NCI-H1092 (cell line): ENCODE results near the gene KASH5.

Experiments
- DNase-seq: peaks from one replicate; lab custom pipeline; 2025; lab: John Stamatoyannopoulos, UW

The KASH5 gene

GRCh38 chr19:49387936-49388372 is at the start of gene KASH5:
Gene KASH5, plus strand, starts transcription at chr19:49388249. Its CDS starts 2,635 bp downstream, at chr19:49390884.
- no peak for DNase-seq

- DNase-seq, result no peak
Observed at GRCh38 chr19:49338691-49339300, 49.3 kb upstream of the KASH5 start.

GRCh38 chr19:49339301-49340068 is 48.6 kb upstream of the KASH5 start:
- no peak for DNase-seq

DNA sequence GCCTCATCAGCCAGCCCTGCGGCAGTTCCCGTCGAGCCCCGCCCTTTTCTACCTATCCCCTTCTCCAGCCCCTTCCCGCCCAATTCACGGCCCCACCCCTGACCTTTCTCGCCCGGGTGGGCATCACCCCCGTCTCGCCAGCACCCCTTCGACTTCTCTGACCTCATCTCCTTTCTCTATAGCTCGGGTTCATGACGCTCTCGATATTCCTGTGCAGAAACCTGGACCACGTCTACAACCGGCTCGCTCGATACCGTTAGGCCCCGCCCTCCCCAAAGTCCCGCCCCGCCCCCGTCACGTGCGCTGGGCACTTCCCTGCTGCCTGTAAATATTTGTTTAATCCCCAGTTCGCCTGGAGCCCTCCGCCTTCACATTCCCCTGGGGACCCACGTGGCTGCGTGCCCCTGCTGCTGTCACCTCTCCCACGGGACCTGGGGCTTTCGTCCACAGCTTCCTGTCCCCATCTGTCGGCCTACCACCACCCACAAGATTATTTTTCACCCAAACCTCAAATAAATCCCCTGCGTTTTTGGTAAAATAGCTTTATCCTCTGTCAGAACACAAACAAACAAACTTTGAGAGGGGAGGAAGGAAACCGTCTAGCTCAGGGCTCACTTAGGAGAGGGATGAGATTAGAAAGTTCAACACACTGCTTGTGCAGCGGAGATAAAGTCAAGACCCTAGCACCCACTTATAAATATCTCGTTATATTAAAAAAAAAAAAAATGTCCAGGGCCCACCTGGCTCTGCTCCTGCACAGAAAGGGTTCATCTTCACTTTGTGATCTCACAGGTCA is 47.8 kb upstream of the KASH5 start:
- no peak for DNase-seq

GRCh38 chr19:49340865-49341718 is 47.0 kb upstream of the KASH5 start:
- no peak for DNase-seq

GRCh38 chr19:49342291-49342721 is 45.7 kb upstream of the KASH5 start:
- DNase-seq, result no peak

DNA sequence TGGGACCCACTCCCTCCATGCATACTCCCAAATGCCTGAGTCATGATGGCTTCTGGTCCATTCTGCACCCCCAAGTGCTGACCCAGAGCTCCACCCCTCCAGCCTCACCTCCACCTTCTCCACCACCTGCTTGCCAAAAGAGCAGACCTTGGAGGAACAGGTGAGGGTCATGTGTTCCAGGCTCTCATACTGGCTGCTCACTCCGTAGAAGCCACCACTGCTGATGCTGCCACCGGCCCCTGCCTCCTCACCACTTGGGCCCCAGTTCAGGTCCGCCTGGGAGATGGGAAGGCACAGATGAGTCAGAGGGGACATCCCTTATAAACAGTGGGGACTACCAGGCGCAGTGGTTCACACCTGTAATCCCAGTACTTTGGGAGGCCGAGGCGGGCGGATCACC is 44.9 kb upstream of the KASH5 start:
- no peak for DNase-seq

DNA sequence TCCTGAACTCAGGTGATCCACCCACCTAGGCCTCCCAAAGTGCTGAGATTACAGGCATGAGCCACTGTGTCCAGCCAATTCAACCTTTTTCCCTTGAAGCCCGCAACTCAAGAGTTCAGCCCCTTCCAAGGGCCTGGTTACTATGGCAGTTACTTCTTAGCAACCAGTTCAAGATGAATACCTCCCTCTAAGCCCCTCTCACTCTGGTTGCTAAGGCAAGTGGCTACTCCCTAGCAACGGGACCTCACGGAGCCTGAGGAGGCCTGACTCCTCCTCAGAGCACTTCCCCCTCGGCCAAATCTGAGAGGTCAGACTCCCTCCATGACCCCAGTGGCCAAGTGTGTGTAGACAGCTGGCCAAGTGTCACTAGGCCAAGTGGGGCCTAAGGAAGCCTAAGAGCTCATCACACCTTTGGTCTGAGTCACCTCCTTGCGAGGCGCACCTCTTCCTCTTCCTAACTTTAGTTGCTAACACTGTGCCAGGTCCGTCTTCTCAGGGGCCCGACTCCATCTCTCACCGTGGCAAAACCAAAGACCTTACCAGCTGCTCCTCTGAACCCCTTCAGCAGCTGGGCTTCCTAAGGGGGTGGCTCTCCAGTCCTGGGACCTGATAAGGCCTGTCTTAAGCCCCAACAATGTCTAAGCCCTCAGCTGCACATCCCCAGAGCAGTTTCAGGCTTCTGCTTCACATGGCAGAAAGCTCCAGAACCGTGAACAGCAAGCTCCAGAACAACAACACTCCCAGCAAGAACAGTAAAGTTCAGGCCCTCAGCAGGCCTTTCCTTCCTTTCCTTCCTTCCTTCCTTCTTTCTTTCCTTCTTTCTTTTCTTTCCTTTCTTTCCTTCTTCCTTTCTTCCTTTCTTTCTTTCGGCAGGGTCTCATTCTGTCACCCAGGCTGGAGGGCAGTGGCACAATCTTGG is 43.3 kb upstream of the KASH5 start:
- DNase-seq, result no peak

GRCh38 chr19:49347191-49347590 is 40.9 kb upstream of the KASH5 start:
- no peak for DNase-seq

DNA sequence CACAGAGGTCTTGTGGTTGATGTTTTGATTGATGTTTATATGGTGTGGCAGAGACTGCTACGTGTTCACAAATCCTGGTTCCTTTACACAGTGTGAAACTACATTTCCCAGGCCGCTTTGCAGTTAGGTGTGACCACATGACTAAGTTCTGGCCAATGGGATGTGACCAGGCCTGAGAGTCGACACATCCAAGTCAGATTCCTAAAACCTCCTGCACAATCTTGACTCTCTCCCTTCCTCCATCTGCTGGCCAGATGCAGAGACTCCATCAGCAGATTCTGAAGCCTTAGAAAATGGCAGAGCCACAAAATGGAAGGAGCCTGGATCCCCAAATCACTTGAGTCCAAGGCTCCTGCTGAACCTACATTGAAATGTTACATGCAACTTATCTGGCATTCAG is 40.2 kb upstream of the KASH5 start:
- no peak for DNase-seq

DNA sequence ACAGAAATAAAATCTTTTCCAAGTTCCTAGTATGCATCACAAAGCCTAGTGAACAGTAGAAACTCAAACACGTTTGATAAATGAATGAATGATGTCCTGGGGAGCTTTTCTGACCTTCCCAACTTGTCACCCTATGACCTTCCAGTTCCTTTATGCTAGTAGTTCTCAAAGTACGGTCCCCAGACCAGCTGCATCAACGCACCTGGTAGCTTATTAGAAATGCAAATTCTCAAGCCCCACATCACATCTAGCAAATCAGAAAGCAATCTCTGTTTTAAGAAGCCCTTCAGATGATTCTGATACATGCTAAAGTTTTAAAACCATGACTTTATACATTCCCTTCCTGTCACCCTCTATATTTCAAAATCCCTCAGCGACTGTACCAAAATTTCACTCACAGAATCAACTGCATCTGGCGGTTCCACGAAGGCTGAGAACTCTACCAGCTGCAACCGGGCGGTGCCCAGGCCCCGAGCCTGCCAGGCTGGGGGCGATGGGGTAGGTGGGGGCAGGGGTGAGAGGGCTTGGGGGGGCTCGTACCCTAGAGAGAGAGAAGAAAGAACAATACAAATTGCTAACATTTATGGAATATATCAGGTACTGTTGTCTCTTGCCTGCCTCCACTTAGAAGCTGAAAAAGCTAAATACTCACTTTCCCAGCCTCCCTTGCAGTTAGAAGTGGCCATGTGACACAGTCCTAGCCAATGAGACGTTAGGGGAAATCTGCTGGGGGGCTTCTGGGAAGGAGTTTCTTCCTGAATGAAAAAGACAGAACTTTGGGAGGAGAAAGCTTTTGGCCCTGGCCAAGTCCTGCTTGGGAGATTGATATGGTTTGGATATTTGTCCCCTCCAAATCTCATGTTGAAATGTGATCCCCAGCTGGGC is 39.5 kb upstream of the KASH5 start:
- no peak for DNase-seq

DNA sequence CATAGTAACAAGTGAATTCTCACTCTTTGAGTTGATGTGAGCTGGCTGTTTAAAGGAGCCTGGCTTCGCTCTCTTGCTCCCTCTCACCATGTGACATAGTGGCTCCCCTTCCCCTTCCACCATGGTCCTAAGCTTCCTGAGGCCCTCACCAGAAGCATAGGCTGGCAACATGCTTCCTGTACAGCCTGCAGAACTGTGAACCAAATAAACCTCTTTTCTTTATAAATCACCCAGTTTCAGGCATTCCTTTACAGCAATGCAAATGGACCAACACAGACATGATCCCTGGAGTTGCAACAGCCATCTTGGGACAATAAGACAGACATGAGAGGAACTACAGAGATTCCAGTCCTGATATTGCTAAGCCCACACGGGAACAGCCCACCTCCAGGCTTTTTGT is 38.5 kb upstream of the KASH5 start:
- DNase-seq, result no peak

GRCh38 chr19:49355909-49356353 is 32.1 kb upstream of the KASH5 start:
- no peak for DNase-seq

DNA sequence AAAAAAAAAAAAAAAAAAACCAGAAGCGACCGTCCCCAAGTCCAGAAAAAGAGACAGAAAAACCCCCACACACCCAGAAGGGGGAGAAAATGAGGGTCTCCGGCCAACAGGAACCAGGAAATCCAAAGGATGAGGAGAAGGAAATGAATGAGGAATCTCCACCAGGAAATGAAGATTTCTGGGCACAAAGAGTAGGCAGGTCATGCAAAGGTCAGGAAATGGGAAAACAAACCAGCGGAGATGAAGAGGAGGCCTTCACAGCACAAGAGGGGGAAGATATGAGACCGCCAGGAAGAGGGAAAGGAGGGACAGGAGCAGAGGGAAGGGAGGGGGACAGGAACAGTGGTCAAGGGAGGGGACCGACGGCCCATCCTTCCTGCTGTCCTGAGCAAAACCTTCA is 31.7 kb upstream of the KASH5 start:
- no peak for DNase-seq

DNA sequence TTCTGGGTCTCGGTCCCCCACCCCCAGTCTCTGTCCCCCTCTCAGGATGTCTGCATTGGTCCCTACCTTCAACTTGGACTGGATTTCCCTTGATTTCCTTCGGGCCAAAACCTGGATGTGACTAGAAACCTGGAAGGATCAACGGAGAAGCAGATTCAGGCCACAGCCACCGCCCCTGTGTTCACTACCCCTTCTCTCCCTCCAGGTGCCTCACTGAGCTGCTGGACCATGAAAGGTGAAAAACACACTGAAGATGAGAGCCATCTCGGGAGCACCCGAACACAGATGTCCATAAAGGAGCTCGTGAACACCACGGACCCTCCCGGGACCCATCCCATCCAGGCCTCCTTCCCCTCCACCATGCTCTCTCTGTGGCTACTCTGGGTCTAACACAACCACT is 30.9 kb upstream of the KASH5 start:
- no peak for DNase-seq

GRCh38 chr19:49359851-49360820 is 27.9 kb upstream of the KASH5 start:
- DNase-seq, result no peak

DNA sequence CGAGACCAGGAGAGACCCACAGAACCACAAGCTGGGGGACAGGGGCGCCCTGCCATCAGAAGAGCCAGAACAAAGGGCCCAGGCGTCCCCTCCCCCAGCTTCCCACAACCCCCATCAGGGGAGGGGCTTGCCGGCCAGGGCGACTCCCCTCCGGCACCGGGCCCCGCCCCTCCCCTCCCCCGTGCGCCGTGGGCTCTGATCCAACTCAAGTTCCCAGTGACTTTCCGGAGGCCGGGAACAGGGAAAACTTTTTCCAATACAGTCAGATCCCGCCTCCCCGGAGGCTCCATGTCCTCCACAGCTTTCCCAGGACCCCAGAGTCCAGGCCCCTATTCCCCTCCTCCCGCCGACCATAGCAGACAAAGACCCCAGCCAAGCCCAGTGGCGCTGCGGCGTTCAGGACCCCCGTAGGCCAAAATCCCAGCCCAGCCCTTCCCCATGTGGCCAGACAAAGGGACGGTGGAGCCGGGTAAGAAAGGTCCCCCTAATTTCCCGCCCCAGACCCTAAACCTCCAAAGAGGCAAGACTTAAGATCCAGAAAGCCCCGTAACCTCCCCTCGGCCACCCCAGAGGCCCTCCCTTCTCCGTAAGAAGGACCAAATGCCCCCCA is 26.5 kb upstream of the KASH5 start:
- no peak for DNase-seq
